Fibroblast of pulmonary artery (primary cell): ENCODE measurements around the gene NEURL1.

ENCODE experiments used
- DNase-seq: peaks from one replicate; pipeline ENCODE4 v3.0.0-alpha.2; 2010; ENCODE audit warnings: low read depth
- H3K4me3 ChIP-seq: replicated peaks from 2 replicates; pipeline ENCODE4 v1.5.1; 2011; ENCODE audit warnings: low read depth, mild to moderate bottlenecking, control low read depth, low read length, moderate library complexity
- CTCF ChIP-seq: IDR thresholded peaks from 2 replicates; pipeline ENCODE4 v1.5.1; 2011; ENCODE audit warnings: mild to moderate bottlenecking, control low read depth, low read length, inconsistent platforms; ENCODE audit errors: missing control alignments

NEURL1 gene

GRCh38 chr10:103564776-103565520 lies 71.4 kb downstream of the NEURL1 start:
- H3K4me3 ChIP-seq, result no peak overlapping the region
- peak; percentile 20 for DNase-seq
- peak; percentile 65 for TF ChIP-seq CTCF

- no peak for TF ChIP-seq CTCF
- no peak overlapping the region for H3K4me3 ChIP-seq
- DNase-seq, result no peak
Measured at GRCh38 chr10:103566536-103566935, 73.0 kb downstream of the NEURL1 start.

- TF ChIP-seq CTCF, result no peak
- DNase-seq, result no peak
Measured at GRCh38 chr10:103568505-103568904, 75.0 kb downstream of the NEURL1 start.

GRCh38 chr10:103569896-103570295 lies 76.4 kb downstream of the NEURL1 start:
- no peak for TF ChIP-seq CTCF
- H3K4me3 ChIP-seq, result no peak overlapping the region
- no peak for DNase-seq

More at GRCh38 chr10:103568505-103568904, 75.0 kb downstream of the NEURL1 start:
- H3K4me3 ChIP-seq, result no peak overlapping the region

GRCh38 chr10:103570844-103571655 lies 77.5 kb downstream of the NEURL1 start:
- TF ChIP-seq CTCF, result no peak
- no peak overlapping the region for H3K4me3 ChIP-seq
- DNase-seq, result no peak

- no peak for TF ChIP-seq CTCF
Measured at GRCh38 chr10:103571656-103571975, 78.1 kb downstream of the NEURL1 start.

More at GRCh38 chr10:103571656-103571975, 78.1 kb downstream of the NEURL1 start:
- H3K4me3 ChIP-seq, result no peak overlapping the region
- DNase-seq, result no peak
